Fibroblast of lung (primary cell): ENCODE measurements around the gene ABCA7.

ENCODE experiments used
- EZH2 ChIP-seq: IDR thresholded peaks from 2 replicates; pipeline ENCODE4 v1.5.1; 2012; ENCODE audit warnings: low read length, control low read depth, mild to moderate bottlenecking; ENCODE audit errors: missing control alignments
- TF ChIP-seq, protein P1 (sequence below), 2 donors: IDR thresholded peaks in 1 of 2; conservative IDR thresholded peaks in 1 of 2; 1 replicate in 1 of 2; 2 replicates in 1 of 2; pipeline ENCODE4 v1.5.1; 2011 to 2012; ENCODE audit warnings: low read length in 2 of 2, control low read depth in 1 of 2, inconsistent platforms in 1 of 2, low read depth in 1 of 2, mild to moderate bottlenecking in 1 of 2

DNA sequence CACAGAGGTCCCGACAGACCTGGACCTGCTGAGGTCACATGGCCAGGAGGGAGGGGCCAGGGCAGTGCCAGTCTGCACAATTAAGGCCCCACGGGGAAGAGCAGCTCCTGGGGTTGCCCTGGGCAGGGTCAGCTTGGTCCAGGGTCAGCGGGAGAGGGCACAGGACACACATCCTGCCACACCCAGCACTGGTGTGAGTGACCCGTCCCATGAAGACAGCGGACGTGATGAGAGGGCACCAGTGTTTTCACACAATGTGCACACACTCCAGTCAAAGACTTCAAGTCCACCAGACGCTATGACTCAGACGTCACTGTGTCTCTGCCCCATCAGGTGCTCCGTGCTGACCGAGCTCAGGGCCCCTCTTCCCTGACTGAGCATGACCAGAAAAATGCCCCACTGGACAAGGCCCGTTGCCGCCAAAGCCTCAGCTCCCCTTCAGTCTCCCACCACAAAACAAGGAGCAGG, 23.2 kb upstream of the ABCA7 start:
- TF ChIP-seq, protein P1, sequence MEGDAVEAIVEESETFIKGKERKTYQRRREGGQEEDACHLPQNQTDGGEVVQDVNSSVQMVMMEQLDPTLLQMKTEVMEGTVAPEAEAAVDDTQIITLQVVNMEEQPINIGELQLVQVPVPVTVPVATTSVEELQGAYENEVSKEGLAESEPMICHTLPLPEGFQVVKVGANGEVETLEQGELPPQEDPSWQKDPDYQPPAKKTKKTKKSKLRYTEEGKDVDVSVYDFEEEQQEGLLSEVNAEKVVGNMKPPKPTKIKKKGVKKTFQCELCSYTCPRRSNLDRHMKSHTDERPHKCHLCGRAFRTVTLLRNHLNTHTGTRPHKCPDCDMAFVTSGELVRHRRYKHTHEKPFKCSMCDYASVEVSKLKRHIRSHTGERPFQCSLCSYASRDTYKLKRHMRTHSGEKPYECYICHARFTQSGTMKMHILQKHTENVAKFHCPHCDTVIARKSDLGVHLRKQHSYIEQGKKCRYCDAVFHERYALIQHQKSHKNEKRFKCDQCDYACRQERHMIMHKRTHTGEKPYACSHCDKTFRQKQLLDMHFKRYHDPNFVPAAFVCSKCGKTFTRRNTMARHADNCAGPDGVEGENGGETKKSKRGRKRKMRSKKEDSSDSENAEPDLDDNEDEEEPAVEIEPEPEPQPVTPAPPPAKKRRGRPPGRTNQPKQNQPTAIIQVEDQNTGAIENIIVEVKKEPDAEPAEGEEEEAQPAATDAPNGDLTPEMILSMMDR (conservative IDR thresholded peaks at IDR 0.05 in 1 of 2, IDR thresholded peaks at IDR 0.05 in 1 of 2; ENCODE audit: low read depth in 1 of 2, low read length in 2 of 2): no peak
- TF ChIP-seq EZH2: no peak
